Parathyroid adenoma (tissue), 2 donors: ENCODE results near the gene CDHR4.

Experiments used
- H2AFZ ChIP-seq: fragments of 300-600 bp; sonication (generic); one replicate; pipeline ENCODE4 v1.7.0; 2017; ENCODE audit warnings: antibody characterized with exemption, mild to moderate bottlenecking
- H3K27ac ChIP-seq: fragments of 300-600 bp; sonication (generic); one replicate; pipeline ENCODE4 v1.7.0; 2017
- H3K27me3 ChIP-seq: fragments of 300-600 bp; sonication (generic); one replicate; pipeline ENCODE4 v1.7.0; 2017; ENCODE audit warnings: low read length; ENCODE audit not compliant: control insufficient read depth, insufficient read depth
- H3K36me3 ChIP-seq: fragments of 300-600 bp; sonication (generic); one replicate; pipeline ENCODE4 v1.7.0; 2017; ENCODE audit warnings: low read length; ENCODE audit not compliant: control insufficient read depth, insufficient read depth
- H3K4me1 ChIP-seq: fragments of 300-600 bp; sonication (generic); one replicate; pipeline ENCODE4 v1.7.0; 2017; ENCODE audit warnings: control low read depth
- H3K4me2 ChIP-seq: fragments of 300-600 bp; sonication (generic); one replicate; pipeline ENCODE4 v1.7.0; 2017; ENCODE audit warnings: low read length
- H3K4me3 ChIP-seq: fragments of 300-600 bp; sonication (generic); one replicate; pipeline ENCODE4 v1.7.0; 2017; ENCODE audit warnings: low read depth, low read length
- H3K79me2 ChIP-seq: fragments of 300-600 bp; sonication (generic); one replicate; pipeline ENCODE4 v1.7.0; 2017; ENCODE audit warnings: control low read depth
- H3K9ac ChIP-seq: fragments of 300-600 bp; sonication (generic); one replicate; pipeline ENCODE4 v1.7.0; 2017; ENCODE audit warnings: mild to moderate bottlenecking
- H3K9me3 ChIP-seq: fragments of 300-600 bp; sonication (generic); one replicate; pipeline ENCODE4 v1.7.0; 2017; ENCODE audit warnings: low read length; ENCODE audit not compliant: control insufficient read depth
- CTCF ChIP-seq: fragments of 300-600 bp; sonication (generic); IDR thresholded peaks from one replicate; pipeline ENCODE4 v1.7.0; 2017; ENCODE audit warnings: antibody characterized with exemption, mild to moderate bottlenecking
- donor health status: primary hyperparathyroidism.

Gene CDHR4

GRCh38 chr3:49807431-49808114 is 7.9 kb upstream of the CDHR4 start:
- TF ChIP-seq CTCF = no peak
- peaks cover 2% of the 10 kb centered on the region for H3K4me1 ChIP-seq
- no peak overlapping the region for H3K9ac ChIP-seq

GRCh38 chr3:49806850-49807249 is 7.2 kb upstream of the CDHR4 start:
- H3K27me3 ChIP-seq = no peaks in the 10 kb centered on the region
- H2AFZ ChIP-seq = no peak overlapping the region
- H3K4me1 ChIP-seq = peaks cover 2% of the 10 kb centered on the region
- H3K27ac ChIP-seq = no peak overlapping the region
- H3K4me3 ChIP-seq = no peak overlapping the region
- no peak for TF ChIP-seq CTCF
- H3K9me3 ChIP-seq = no peaks in the 10 kb centered on the region
- no peaks in the 10 kb centered on the region for H3K36me3 ChIP-seq
- H3K4me2 ChIP-seq = no peak overlapping the region
- H3K79me2 ChIP-seq = no peaks in the 10 kb centered on the region
- H3K9ac ChIP-seq = no peak overlapping the region

More at GRCh38 chr3:49807431-49808114, 7.9 kb upstream of the CDHR4 start:
- H3K27ac ChIP-seq = no peak overlapping the region
- no peaks in the 10 kb centered on the region for H3K27me3 ChIP-seq
- no peaks in the 10 kb centered on the region for H3K36me3 ChIP-seq
- no peaks in the 10 kb centered on the region for H3K79me2 ChIP-seq
- H2AFZ ChIP-seq = no peak overlapping the region
- no peak overlapping the region for H3K4me2 ChIP-seq
- no peaks in the 10 kb centered on the region for H3K9me3 ChIP-seq
- H3K4me3 ChIP-seq = no peak overlapping the region

- Histone ChIP-seq H3K36me3 (no peaks in the 10 kb centered on the region), H3K9ac (no peak overlapping the region), H3K4me1 (peaks cover 2% of the 10 kb centered on the region), H3K4me3 (no peak overlapping the region), H3K9me3 (no peaks in the 10 kb centered on the region), H3K27ac (peak overlapping the region; percentile 56), H3K27me3 (no peaks in the 10 kb centered on the region), H3K79me2 (no peaks in the 10 kb centered on the region), H3K4me2 (no peak overlapping the region), H2AFZ (no peak overlapping the region)
- no peak for TF ChIP-seq CTCF
These were observed 6.4 kb upstream of the CDHR4 start for GRCh38 chr3:49805897-49806701.

- H3K27me3 ChIP-seq = no peaks in the 10 kb centered on the region
- H2AFZ ChIP-seq = no peak overlapping the region
- no peak overlapping the region for H3K9ac ChIP-seq
- H3K27ac ChIP-seq = peak overlapping the region; percentile 56
- H3K9me3 ChIP-seq = no peaks in the 10 kb centered on the region
- peaks cover 2% of the 10 kb centered on the region for H3K4me1 ChIP-seq
- H3K4me2 ChIP-seq = peak overlapping the region; percentile 10
- H3K4me3 ChIP-seq = no peak overlapping the region
- no peaks in the 10 kb centered on the region for H3K79me2 ChIP-seq
- no peaks in the 10 kb centered on the region for H3K36me3 ChIP-seq
- TF ChIP-seq CTCF = no peak
These were observed 5.7 kb upstream of the CDHR4 start for GRCh38 chr3:49805367-49805782.
